ENCODE measurements around the gene EPS8L1.

DNA sequence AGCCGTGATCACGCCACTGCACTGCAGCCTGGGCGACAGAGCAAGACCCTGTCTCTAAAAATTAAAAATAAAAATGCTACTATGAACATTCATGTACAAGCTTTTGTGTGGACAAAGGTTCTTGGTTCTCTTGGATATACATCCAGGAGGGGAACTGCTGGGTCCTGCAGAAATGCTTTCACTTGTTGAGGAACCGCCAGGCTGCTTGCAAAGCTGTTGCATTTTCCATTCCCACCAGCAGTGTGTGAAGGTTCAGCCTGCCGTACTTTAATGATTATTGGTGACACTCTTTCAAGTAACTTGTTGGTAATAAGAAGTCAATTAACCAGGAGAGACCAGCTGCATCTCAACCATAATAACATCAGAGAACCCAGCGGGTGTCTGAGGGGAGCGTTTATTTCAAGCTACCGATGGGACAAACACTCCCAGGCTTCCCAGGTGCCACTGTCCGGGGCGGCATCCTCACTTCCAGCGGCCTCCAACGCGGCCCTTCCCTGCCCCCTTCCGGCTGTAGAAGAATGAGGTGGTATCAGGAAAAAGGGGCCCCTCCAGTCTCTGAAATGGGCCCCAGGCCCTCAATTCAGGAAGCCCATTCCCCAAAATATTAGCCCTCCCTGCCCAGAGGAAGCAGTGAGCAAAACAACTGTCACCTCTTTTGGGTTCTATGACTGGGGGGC, 56.9 kb downstream of the EPS8L1 start:
- TF ChIP-seq, protein P1, sequence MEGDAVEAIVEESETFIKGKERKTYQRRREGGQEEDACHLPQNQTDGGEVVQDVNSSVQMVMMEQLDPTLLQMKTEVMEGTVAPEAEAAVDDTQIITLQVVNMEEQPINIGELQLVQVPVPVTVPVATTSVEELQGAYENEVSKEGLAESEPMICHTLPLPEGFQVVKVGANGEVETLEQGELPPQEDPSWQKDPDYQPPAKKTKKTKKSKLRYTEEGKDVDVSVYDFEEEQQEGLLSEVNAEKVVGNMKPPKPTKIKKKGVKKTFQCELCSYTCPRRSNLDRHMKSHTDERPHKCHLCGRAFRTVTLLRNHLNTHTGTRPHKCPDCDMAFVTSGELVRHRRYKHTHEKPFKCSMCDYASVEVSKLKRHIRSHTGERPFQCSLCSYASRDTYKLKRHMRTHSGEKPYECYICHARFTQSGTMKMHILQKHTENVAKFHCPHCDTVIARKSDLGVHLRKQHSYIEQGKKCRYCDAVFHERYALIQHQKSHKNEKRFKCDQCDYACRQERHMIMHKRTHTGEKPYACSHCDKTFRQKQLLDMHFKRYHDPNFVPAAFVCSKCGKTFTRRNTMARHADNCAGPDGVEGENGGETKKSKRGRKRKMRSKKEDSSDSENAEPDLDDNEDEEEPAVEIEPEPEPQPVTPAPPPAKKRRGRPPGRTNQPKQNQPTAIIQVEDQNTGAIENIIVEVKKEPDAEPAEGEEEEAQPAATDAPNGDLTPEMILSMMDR (IDR thresholded peaks at IDR 0.05), result peak in 2 of 3 experiments; percentile 14 to 19
- no peak for TF ChIP-seq EP300 (IDR thresholded peaks at IDR 0.05)
